CD4-positive, alpha-beta T cell treated with Interleukin-21 for 1 hour (primary cell): ENCODE results near the gene GOLGA7B.
"Not testable (repeated sequence)": the region's sequence is repeated elsewhere in the genome, so short reads cannot be mapped to it uniquely, and the experiment has no call there.

Source experiments
- DNase-seq: peaks from one replicate; pipeline ENCODE4 v3.0.0-alpha.2; 2020

Gene GOLGA7B

DNA sequence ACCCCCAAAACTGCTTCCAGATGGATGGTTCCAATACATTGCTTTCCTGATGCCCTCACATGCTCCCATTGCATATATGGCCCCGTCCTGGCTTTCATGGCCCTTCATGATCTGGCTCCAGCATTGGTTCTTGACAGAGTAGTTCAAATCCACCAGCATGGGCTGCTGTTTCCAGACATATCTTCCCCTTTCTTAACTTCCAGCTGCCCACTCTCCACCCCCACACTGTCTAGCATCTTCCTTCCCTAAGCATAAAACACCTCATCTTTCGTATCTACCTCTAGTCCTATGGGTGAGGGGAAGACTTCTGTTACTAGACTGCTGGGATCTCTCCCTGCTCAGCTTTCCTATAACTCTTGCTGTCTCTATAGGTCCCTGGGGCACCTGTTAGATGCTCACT lies 13.2 kb upstream of the GOLGA7B start:
- no peak for DNase-seq

DNA sequence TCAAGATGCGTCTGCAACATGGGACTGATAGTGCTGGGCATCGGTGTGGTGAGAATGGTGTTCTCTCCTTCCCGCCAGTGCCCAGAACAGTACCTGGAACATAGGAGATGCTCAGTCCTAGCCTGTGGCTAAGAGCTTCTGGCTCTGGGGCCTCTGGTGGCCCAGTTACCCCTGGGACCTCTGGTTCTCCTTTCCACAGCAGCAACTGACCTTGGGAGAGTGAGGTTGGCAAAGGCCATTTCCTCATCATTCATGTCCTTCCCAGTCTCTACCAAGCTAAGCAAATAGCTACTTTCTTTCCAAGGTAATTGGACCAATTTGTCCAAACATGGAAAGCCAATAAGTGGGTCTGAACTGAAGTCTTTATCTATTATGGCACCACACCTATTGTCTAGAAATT lies 11.6 kb upstream of the GOLGA7B start:
- DNase-seq: no peak

DNA sequence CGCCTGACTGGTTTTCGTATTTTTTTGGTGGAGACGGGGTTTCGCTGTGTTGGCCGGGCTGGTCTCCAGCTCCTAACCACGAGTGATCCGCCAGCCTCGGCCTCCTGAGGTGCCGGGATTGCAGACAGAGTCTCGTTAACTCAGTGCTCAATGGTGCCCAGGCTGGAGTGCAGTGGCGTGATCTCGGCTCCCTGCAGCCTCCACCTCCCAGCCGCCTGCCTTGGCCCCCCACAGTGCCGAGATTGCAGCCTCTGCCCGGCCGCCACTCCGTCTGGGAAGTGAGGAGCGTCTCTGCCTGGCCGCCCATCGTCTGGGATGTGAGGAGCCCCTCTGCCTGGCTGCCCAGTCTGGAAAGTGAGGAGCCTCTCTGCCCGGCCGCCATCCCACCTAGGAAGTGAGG lies 8.5 kb upstream of the GOLGA7B start:
- DNase-seq: not testable (repeated sequence)

DNA sequence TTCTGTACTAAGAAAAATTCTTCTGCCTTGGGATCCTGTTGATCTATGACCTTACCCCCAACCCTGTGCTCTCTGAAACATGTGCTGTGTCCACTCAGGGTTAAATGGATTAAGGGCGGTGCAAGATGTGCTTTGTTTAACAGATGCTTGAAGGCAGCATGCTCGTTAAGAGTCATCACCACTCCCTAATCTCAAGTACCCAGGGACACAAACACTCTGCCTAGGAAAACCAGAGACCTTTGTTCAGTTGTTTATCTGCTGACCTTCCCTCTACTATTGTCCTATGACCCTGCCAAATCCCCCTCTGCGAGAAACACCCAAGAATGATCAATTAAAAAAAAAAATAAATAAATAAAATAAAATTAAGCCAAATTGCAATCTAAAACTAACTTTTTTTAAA lies 7.5 kb upstream of the GOLGA7B start:
- not testable (repeated sequence) for DNase-seq

DNA sequence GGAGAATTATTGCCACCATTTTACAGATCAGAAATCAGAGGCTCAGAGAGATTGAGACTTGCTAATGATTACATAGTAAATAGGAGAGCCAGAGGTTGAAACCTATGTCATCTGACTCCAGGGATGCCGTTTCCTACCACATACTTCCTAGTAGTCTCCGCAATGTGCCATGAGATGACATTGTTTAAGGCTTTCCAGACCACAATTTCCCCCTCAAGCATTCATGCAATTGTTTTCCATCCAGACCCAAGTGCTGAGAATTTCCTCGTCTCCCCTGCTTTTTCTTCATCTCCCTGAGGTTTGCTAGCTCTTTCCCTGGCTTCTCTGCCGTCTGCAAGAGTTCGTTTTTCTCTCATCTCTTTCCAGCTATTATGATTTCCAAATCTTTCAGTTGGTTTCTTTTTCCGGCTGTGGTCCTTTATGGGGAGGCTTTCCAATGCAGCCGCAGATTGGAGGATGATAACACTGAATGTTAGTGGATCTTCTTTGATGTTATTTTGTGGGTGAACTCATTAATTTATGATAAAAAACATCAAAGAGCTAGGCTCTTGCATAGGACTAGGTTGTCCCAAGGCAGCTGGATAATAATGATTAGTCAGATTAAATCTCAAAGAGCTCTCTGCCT lies 6.9 kb upstream of the GOLGA7B start:
- no peak for DNase-seq

DNA sequence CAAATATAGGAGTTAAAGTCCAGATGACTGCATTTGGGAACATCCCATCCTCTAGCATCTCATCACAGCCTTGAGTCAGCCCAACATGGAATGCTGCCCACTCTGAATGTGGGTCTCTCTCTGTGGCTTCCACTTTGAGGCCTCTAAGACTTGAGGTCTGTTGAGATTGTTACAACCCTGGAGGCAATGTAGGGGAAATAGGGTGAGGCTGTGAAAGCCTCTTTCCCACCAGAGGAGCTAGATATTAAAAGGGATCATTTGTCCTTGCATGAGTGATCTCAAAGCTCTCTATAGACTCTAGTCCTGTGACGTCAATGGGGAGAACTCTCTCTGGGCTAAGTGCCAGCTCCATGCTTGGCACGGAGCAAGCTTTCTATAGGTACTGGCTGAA lies 6.4 kb upstream of the GOLGA7B start:
- DNase-seq: no peak

DNA sequence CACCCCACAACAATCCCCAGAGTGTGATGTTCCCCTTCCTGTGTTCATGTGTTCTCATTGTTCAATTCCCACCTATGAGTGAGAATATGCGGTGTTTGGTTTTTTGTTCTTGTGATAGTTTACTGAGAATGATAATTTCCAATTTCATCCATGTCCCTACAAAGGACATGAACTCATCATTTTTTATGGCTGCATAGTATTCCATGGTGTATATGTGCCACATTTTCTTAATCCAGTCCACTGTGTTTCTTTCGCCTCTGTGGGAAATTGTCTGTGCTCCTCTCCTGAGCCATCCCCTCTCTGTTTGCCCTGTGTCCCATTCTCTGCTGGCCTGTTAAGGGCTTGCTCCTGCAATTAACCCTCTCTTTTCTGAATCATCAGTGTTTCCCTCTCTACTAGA lies 5.7 kb upstream of the GOLGA7B start:
- not testable (repeated sequence) for DNase-seq

DNA sequence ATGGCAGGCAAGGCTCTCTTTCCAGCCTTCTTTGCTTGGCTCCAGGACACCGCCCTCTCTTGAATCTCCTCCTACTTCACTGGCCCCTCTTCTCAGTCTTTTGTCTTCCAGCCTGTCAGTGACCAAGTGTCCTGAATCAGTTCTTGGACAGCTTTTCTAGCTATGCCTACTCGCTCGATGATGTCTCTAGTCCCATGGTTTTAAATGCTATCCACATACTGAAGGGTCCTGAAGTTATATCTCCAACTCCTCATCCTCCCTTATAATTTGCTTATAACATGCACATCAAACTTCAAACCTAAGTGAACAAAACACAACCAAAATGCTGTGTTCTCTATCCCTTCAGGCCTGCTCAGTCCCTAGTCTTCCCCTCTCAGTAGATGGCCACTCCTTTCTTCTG lies 5.0 kb upstream of the GOLGA7B start:
- DNase-seq: no peak

DNA sequence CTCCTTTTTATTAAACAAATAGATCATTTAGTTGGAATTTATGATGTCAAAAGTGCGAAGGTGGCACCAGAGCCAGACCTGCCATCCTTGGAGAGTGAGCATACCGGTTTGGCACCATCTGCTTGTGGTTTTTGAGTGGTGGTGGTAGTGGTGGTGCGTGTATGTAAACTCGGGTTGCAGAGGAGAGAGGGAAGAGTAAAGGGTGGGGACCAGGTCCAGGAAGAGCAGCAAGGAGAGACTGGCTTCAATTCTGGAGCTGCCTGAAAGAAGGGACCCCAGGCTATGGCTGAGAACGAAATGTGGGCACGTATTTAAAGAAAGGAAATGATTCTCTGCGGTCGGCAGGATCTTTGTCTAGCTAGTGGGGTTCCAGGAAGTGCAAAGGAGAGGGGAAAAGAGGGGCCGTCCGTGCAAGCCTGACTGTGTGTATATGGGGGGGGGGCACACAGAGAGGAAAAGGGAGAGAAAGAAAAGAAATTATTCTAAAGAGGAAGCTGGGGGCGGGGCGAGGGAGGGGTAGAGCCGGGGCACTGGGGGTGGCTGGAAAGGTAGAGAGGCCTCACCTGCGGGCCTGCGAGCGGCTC lies 448 bp upstream of the GOLGA7B start:
- peak; percentile 35 for DNase-seq

DNA sequence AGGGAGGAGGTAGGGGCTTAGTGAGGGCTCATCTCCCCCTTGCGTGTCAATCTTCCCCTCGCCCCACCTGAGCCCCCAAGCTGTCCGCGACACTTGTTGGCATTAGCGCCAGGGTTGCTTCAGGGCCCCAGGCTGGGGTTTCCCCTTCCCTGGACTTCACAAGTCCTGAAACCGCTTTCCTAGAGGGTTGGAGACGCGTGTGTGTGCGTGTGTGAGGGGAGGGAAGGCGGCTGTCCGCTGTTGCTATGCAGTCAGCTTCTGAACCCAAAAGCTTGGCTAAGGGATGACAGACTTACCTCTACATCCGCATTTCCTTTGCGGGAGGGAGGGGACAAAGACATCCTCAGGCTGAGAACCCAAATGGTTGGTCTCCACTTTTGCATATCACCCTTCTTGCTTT lies 803 bp downstream of the GOLGA7B start:
- DNase-seq: peak; percentile 35

DNA sequence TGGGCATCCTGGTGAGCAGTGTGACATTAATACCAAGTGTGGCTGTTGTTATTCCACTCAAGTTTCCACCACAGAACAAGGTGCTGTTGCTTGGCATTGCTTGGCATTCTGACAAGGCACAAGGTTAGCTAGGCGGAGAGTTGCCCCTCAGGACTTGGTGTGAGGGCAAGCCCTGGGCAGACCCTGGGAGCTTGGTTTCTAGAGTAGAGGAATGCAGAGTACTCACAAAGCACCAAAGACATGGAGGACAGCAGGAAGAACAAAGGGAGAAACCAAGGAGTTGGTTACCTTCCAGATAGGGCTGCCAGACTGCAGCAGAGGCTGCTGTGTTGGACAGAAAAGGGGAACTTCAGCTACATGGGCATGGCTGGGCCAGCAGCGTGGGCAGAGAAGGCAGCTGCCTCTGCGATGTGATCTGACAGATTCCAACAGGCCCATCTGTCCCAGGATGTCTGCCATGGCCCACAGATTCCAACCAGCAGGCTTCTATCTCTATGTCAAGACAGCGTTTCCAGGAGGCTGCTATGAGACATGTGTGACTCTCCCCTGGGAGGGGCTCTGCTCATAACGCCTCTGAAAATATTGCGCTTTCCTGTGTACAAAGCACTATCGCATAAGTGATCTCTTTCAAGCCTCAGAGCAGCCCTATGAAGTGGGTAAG lies 1.8 kb downstream of the GOLGA7B start:
- DNase-seq: peak; percentile 45

DNA sequence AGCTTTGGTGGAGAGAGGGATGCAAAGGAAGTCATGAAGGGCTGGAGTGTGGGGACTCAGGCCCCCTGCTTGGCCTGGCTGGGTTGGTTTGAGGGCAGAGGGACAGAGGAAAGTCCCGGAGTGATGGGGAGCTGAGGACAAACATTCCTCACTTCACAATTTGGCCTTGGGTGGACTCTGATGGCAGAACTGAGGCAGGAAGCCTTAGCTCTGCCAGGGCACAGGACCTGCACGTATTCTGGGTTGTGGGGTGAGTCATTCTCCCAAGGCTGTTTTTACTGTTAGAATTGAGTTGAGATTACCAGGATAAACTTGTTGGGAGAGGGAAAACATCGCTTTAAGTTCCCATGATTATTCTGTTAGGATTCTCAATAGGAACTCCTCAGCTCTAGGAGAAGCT lies 2.6 kb downstream of the GOLGA7B start:
- DNase-seq: no peak

DNA sequence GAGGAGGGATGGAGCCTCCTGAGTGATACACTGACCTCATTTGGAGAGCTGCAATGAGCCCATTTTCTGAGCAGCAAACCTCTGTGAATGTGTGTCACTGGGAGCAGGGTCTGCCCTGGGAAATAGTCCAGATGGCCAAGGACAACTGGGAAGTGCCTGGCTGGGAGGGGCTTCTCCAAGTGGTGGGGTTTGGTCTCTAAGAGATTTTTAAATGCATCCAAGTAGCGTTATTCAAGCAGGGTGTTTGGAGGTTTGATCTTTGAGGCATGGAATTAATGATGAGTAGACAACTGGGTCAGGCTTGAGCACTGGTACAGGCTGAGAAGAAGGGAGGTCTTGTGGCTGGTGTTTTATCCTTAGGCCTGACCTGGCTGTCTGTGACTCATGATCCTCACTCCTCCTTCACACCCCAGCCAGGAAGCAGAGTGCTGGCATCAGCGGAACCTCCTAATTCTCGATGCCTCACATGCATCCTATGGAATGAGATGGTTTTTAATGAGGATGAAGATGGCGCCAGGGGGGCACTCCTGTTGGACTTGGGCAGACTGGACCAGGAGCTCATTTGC lies 3.3 kb downstream of the GOLGA7B start:
- DNase-seq: no peak

DNA sequence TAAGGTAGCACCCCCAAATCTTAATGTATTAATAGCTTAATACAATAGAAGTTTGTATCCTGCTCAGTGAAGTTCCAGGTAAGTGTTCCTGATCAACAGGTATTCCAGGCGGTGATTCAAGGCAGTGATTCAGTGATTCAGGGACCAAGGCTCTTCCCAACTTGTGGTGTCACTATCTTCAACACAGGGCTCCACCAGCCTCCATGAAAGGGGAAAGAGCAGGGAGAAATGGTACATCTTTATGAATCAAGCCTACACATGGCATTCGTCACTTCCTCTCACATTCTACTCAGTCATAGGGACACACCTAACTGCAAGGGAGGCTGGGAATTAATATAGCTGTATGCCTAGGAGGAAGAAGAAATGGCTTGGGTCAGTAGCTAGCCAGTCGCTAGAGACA lies 5.1 kb downstream of the GOLGA7B start:
- no peak for DNase-seq

DNA sequence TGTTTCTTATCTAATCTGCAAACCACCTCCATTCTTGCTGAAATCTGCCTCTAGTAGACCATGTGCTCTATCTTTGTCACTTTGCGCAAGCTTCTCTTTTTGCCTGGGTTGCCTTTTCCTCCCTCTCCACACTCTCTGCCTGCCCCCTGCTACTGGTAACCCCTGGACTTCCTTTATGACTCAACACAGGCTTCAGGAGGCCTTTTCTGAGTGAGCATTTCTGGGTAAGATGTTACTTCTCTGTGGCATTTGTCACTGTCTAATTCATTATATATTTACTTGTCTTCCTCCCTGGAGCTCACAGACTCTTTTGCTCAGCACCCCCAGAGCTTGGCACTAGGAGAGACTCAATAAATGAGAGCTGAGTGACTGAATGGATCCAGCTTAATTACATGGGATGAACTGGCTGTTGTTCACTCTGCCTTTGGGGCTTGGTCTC lies 8.4 kb downstream of the GOLGA7B start:
- no peak for DNase-seq

DNA sequence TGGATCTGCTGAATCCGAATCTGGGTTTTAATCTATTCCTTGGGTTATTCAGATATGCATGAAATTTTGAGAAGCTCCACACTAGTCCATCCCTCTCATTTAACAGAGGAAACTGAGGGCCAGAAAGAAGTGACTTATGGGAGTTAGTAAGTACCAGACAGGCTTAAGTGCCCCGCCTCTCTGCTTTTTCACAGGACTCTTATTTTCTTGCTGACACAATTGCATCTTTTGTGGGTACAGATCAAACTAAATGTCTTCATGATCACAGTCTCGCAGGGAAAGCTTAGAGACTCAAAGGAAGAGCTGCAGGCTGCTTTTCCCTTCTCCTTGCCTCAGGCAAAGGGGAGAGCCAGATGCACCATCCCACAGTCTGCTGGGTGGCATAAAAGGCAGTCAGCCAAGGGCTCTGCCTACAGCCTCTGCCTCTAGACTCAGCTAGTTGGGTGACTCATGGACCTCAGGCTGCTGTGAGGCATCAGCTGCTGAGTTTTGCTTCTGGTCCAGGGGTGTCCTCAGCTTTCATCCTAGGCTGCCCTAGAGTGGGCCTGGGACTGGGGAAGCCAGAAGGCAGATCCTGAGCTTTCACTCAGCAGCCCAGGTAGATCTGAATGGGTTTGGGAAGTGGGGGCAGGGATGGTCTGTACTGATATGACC lies 11.6 kb downstream of the GOLGA7B start:
- no peak for DNase-seq

DNA sequence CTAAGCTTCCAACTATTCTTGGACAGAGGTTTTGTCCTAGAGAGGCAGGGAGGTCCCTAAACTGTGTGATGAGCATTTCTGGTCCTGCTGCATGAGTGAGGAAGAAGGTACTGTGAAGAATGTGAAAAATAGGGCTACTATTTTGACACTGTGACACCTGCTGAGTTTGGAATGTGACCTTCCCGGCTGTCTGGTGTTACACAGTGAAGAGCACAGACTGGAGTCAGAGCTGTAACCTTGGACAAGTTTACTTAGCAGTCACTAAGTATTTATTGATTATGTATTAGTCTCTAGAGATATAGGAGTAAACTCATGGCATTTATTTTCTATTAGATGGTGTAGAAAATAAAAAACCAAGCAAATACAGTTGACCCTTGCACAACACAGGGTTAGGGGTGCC lies 12.3 kb downstream of the GOLGA7B start:
- DNase-seq: no peak

DNA sequence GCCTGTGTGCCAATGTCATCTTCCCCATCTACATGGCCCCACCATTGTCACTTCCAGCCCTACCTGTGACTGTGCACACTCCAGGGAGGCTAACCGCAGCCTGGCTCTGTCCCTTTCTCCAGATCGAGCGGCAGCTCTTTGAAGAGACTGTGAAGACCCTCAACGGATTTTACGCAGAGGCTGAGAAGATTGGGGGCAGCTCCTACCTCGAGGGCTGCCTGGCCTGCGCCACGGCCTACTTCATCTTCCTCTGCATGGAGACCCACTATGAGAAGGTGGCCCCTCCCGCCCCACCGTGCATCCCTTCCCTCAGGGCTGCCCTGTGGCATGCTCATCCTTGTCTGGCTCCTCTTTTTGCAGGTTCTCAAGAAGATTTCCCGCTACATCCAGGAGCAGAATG lies 14.2 kb downstream of the GOLGA7B start:
- DNase-seq: no peak

DNA sequence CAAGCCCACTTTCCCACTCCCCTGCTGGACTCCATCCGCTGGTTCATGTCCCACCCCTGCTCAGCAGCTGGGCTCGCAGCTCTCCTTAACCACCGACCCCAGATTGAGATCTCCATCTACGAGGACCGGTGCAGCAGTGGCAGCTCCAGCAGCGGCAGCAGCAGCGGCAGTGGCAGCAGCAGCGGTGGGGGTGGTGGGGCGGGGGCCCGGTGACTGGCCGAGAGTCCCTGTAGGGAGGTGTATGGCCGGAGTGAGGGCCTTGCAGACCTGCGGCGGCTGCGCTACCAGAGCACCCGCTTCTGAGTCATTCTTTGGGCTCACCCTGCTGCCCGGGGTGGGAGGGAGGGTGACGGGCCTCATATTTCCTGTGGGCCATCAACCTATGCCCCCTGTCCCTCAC lies 15.8 kb downstream of the GOLGA7B start:
- DNase-seq: no peak

DNA sequence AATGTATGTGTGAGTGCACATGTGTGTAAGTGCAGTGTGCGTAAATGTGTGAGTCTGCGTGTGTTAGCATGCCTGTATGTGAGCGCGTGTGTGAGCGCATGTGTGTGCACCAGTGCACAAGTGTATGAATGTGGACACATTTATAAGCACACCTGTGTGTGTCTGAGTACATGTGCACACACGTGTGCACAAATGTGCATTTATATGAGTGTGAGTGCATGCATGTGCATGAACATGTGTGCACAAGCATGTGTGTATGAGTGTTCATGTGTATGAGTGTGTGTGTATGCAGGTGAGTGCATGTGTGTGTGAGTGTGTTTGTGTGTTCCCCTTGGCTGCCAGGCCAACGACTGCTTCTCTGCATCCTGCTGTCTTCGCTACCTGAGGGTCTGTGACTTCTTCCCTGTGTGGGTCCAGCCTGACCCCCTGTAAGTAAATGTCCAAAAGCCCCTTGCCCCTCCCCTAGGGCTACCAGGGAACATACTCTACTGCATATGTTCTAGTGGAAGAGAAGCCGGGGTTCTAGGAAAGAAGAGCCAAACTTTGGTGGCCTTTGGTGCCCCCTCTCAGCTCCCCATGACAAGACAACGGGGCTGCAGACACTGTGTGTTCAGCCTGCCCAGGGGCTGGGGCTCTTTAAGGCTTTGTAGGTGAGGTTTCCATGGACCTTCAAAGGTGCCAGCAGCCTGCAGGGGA lies 17.0 kb downstream of the GOLGA7B start:
- no peak for DNase-seq

DNA sequence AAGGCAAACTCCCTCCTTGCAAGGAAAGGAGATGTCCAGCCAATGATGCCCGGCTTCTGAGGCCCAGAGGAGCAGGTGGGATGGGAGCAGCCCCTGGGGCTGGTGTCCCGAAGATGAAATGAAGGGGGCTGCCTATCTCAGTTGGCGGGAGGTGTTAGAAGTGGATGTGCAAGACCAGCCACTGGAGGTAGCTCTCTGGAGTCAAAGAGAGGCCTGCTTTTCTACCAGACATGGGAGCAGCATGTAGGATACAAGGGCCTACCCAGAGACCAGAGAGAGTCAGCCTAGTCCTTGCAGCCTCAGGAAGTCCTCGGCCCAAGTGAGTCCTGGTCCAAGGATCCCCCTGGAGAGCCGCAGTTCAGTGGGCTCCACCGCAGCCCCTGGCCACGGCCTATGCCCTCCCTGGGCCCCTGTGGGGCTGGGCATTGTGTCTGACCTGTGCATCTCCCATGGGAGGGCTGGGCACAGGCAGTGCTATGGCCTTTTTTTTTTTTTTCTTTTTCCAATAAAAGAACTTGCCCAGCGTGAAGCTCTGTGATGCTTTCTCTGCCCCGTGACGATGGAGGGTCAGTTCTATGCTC lies 17.7 kb downstream of the GOLGA7B start:
- no peak for DNase-seq

DNA sequence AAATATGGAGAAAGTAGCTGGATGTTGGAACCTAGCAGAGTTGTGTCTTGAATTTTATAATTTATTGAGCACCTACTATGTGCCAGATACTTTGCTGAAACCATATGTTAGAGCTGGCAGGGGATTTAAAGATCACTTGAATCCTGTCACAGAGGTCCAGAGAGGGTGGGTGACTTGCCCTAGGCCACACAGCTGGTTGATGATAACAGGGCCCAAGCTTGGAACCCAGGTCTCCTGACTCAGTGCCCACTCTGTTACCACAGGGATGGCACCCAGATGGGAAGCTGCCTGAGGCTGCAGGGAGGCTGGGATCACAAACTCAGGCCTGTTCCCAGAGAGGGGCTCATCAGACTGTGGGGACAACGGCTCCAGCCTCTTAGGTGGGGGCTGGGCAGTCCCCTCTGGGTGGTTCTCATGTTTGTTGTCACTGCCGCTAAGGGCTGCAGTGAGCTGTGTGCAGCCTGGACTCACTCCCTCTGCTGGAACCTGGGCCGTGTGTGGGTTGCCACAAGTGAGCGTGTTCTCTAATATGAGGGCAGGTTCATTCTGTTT lies 18.6 kb downstream of the GOLGA7B start:
- DNase-seq: no peak
